ENCODE measurements around the gene SSTR3.
"Not testable (repeated sequence)": the region's sequence is repeated elsewhere in the genome, so short reads cannot be mapped to it uniquely, and the experiment has no call there.

The SSTR3 gene

DNA sequence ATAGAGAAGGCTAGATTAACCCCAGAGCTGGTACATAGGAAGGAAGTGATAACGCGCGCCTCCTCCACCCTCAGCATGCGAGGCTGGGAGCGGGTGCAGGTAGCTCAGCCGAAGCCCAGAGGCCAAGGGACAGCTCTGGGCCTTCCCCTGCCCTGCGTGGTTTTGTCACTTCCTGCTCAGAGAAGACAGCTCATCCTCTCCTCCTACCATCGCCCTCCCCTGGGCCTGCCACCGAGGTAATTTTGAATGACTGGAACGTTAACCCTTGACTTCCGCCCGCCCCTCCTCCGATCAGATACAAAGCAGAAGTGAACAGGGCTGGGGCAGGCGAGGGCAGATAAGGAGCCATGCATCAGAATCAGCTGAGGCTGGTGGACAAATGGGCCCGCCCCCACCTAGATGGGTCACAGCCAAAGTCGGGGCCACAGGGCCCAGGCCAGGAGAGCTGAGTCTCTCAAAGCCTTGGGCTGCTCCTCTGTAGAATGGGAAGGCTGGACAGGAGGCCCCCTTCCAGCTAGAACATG is 30.2 kb upstream of the SSTR3 start:
- DNase-seq (ENCODE audit: low spot score), result peak; percentile 97

DNA sequence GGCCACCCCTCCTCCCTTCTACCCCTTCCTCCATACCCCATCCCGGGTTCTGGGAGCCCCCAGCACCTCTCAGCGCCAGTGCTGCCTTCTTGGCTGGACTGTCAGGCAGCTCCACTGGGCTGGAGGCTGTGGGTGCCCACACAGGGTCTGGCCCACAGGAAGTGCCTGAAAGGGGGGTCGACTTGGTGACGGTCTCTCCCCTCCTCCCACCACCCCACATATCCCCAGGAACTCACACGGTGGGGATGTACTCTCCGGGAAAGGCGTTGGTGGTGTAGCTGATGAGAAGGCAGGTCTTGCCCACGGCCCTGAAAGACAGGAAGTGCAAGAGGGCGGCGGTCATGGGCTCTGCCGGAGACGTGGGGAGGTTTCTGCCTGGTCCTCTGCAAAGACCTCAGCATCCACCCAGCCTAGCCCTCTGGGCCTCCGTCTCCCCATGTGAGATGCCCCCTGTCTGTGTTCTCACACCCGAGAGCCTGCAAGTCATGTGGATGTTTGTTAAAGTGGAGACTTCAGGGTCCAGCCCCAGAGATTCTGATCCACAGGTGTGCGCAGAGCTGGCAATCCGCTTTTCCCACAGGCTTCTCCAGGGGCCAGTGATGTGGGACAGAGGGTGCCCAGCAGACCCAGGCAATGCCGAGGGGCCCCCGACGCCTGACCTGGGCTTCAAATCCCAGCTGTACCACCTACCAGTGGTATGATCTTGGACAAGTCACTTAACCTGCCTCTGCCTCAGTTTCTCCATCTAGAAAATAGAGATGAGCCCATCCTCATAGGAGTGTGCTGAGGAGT is 29.3 kb upstream of the SSTR3 start:
- peak; percentile 63 for DNase-seq (ENCODE audit: low spot score)

DNA sequence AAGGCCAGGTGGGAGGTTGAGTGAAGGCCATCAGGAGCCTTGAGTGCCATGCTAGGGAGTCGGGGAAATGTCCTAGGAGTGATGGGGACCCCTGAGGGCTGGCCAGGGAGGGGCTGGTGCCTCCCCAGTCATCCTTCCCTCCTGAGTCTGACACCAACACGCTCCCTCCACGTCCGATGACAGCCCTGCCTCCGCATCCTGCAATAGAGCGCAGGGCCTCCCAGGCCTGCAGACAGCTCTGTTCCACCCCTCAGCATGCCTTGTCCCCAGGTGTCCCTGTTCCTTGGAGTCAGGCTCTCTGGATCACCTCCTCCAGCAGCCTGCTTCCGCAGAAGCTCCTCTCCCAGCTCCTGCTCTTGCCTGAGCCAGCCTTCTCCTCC is 28.7 kb upstream of the SSTR3 start:
- DNase-seq (ENCODE audit: low spot score), result no peak

DNA sequence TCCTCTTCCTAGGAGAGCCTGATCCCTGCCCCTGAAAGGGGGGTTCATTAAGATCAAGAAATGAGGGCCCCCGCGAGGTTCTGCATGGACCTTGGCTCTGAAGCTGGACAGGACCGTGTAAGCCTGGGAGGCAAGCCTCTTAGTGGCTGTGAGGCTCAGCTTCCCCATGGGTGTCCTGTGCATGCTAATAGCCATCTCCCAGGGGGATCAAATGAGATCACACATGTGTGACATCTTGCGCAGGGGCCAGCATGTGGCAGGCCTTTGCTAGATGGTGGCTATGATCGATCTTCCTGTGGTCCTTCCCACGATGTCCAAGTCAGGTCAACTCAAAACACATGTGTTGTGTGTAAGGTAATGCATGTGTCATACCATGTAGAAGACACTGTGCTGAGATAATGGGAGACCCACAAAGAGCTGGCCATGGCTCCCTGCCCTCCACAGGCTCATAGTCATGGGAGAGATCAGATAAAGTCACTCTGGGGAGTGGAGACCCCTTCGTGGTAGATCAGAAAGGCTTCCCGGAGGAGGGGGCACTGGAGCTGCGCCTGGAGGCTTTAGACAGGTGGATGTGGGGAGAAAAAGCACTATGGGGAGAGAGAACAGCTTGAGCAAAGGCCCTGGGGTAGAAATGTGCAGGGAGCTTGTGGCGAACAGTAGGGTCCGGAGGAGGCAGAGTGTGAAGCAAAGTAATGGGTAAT is 28.1 kb upstream of the SSTR3 start:
- no peak for DNase-seq (ENCODE audit: low spot score)

DNA sequence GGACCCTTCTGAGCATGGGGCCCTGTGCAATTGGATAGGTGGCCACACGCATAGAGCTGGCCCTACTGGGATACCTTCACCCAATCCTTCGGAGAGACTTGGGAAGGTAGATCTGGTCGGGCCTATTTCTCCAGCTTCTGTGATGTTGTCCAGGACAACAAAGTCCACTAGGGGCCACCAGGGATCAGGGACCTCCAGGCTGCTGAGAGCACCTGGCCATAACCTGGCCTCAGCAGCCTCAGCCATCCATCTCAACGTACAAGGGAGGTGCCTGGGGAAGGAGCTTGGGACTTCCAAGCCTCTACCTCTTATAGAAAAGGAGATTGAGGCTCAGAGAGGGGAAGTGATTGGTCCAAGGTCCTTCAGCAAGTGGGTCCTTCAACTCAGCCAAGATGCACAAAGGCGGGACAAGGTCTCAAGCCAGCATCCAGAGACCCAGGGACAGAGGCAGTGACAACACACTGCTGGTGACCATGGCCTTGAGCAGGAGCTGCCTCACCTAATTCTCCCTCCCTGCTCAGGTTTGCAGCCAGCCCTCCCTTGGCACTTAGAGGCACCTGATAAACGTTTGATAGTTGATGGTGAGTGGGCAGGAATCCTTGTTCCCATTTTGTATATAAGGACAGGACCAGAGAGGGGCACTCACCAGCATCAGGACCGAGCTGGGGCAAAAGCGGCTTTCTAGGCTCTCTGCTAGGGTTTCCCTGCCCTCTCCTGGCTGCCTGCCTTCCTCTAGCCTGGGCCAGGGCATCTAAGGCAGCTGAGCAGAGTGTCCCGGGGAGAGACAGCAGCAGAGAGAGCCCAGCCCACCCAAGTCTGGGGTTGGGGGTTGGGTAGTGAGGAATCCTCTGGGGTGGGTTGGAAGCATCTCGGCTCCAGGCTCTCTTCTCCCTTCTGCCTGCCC is 27.3 kb upstream of the SSTR3 start:
- no peak for DNase-seq (ENCODE audit: low spot score)

DNA sequence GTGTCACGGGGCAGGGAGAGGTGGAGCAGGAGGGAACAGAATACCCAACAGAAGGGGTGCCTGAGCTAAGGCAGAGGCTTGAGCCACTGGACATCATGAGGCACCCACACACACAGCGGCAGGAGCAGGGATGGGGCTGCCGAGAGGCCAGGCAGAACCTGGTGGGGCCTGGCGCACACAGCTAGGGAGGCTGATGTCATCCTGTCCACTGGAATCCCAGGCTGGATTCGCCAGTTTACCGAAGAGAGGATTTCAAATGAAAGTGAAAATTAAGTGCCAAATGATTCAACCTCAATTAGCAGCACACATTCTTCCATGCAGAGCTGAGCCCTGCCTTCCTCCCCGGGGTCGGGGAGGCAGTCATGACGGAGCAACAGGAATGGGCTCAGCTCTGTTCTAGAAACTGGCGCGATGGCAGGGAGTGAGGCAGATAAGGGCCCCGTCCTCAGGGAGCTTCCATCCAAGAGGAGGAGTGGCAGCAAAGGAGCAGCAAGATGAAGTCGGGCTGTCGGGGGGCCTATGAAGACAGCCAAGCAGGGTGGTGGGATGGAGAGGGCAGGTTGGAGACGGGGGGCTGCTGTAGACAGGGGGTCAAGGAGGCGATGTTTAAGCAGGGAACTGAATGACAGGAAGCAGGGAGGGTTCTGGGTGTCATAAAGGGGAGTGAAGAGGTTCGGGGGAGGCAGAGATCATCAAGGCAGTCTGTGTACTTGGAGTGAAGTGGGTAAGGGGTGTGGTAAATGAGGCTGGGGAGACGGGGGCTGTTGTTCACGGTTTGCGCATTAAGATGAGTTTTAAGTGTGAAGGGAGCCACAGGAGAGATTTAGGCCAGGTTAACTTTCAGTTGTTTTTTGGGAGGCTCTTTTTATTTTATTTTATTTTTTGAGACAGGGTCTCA is 25.3 kb upstream of the SSTR3 start:
- DNase-seq (ENCODE audit: low spot score), result no peak

DNA sequence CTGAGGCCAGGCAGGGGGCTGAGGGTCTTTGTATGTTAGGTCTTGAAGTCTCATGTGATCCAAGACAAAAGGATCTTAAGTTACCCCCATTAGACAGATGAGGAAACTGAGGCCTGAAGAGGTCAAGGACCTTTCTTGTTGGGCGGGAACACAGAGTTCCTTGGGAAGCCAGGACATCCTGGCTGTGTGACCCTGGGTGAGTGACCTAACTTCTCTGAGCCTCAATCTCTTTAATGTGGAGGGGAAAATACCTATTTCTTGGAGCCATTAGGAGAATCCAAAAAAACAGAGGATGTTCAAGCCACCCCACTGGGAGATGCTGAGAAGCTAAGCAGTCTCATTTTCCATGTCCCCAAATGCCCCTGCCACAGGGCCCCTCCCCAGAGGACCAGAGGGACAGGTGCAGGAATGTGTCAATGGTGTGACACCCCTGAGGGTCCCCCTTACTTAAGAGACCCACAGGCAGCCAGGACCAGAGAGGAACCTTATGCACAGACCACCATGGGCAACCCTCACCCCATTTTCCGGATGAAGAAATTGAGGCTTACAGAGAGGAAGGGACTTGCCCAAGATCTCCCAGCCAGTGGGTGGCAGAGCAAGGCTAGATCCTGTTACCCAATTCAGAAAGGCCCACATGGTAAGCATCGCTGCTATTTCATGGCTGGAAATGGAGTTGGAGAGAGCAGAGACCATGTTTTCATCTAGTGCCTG is 23.8 kb upstream of the SSTR3 start:
- DNase-seq (ENCODE audit: low spot score), result no peak

DNA sequence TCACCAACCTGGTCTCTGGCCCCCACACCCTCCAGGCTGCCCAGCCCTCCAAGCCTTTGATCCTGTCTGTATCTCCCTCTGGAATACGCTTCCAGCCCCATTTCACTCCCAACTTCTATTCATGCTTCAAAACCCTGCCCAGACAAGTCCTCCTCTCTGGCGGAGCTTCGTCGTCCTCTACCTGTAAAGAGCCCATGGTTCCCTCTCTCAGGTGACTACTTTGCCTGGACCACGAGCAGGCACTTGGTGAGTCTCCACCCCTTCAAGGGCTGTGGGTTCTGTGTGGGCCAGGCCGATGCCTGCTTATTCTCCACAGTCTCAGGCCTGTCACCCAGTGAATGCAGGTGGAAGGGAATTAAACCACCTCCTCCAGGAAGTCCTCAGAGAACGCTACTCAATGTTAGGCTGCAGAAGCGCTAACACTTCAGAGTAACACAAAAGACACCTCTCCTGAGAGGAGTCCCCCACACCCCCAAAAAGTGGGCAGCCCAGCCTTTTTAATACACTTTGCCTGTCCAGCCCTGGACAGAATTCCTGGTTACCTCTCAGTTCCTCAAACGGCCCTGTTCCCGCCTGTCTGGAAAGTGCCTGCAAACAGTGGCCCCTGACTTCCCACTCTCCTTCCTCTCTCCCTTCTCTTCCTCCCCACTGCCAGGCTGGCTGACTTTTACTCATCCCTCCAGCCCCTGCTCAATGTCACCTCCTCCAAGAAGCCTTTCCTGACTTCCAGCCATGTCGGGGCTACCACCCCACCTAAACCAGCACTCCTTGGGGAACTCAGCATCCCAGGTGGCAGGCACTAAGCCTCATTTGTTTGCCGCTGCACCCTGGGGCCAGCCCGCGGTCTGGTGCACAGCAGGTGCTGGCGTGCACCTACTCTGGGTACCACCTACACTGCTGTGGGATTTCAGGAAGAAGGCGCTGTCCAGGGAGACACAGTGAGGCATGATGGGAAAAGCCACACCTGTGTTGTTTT is 22.7 kb upstream of the SSTR3 start:
- DNase-seq (ENCODE audit: low spot score), result no peak

DNA sequence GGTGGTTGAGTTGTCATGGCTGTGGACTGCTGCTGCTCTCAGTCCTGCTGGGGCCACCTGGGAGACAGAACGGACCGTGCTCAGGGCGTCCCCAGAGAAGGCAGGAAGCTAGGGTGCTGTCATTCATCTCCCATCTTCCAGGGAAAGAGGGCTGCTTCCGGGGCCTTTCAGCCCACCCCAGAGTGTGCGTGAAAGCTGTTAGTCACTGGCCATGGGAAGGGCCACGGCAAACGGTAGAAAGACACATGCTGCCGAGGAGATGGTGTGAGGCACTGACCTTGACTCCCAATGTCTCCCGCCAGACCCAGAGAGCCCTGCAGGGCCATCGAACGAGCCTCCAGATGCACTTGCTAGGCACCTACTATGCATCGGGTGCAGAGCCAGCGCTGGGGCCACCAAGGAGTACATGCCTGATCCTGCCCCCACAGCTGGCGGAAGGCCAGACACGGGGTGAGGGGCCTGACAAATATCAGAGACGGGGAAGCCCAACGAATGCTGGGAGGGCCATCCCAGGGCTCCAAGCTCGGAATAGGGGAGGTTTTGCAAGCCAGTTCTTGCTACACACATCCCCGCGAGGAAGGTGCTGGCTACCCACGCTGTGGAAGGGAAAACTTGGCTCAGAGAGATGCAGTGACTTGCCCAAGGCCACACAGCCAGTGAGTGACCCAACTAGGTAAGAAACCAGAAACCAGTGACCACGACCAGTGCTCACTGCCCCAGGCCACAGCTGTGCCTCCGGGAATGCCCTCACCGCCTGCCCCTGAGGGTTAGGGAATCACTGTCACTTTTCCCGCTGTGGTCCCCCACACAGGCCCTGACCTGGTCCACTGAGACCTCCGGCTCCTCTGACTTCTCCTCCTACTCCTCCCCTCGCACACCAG is 21.7 kb upstream of the SSTR3 start:
- DNase-seq (ENCODE audit: low spot score), result no peak

DNA sequence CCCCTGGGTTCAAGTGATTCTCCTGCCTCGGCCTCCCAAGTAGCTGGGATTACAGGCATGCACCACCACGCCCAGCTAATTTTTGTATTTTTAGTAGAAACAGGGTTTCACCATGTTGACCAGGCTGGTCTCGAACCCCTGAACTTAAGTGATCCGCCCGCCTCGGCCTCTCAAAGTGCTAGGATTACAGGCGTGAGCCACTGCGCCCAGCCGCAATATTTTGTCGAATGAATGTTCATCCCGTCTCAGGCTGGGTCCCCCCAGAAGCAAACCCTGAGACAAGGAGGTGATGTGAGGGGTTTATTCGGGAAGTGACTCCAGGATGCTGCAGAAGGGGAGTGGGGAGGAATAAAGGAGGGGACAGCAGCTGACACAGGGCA is 21.1 kb upstream of the SSTR3 start:
- not testable (repeated sequence) for DNase-seq (ENCODE audit: low spot score)

DNA sequence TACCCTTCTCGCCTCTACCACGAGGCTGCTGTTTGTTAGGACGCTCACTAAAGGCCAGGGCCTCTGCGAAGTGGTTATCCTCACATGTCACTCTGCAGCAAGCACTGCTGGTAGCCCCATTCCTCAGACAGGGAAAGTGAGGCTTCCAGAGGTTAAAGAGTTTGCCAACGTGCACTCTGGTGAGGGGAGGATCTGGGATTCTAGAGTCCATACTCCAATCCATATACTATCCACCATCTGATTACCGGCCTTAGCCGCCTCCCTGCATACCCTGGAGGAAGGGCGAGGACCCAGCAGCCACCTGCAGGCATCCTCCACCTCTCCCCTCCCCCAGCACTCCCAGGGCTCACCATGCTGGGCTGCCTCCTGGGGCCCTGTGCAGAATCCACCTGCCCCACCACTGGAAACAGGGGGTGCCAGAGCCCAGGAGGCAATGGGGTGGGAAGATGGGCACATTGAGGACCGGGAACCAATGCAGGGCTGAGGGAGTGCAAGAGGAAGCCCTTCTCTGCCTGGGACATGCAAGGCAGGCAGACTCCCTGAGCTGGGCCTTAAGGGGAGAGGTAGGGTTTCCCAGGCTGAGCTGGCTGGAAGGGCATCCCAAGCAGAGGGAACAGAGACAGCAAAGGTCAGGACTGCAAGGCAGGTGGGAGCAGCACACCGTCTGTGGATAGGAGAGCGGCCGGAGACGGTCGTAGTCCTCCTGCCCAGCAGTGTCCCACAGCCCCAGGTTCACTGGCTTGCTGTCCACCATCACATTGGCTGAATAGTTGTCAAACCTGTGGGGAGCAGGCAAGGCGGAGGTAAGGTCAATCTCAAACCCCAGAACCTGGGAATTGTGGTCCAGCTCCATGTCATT is 20.1 kb upstream of the SSTR3 start:
- no peak for DNase-seq (ENCODE audit: low spot score)

DNA sequence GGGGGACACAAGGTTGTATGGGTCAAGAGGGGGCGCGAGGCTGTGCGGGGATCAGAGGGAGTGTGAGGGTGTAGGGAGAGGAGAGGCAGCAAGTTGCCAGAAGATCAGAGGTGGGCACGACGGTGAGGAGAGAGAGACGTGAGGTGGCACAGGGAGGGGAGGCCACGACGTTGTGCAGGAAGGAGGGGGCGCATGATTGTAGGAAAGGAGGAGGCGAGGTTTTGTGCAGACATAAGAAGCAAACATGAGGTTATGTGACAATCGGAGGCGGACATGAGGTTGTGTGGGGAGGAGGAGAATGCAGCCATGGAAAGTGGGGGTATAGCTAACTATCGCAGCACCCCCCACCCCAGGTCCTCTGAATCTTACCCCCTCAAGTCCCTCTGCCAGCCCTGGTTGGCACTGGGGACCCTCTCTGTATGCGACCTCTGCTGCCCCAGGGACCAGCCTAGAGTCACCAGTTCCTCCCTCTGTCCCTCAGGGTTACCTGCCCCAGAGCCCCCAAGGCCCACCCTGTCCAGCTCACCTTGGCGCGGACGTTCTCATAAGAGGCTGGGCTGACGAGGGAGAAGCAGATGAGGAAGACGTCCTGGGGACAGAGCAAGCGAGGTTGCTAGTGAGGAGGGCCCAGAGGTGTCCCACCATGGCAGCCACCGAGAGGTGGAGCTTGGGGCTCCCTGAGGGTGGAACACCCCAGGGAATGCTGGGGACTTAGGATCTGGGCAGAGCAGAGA is 19.3 kb upstream of the SSTR3 start:
- no peak for DNase-seq (ENCODE audit: low spot score)

DNA sequence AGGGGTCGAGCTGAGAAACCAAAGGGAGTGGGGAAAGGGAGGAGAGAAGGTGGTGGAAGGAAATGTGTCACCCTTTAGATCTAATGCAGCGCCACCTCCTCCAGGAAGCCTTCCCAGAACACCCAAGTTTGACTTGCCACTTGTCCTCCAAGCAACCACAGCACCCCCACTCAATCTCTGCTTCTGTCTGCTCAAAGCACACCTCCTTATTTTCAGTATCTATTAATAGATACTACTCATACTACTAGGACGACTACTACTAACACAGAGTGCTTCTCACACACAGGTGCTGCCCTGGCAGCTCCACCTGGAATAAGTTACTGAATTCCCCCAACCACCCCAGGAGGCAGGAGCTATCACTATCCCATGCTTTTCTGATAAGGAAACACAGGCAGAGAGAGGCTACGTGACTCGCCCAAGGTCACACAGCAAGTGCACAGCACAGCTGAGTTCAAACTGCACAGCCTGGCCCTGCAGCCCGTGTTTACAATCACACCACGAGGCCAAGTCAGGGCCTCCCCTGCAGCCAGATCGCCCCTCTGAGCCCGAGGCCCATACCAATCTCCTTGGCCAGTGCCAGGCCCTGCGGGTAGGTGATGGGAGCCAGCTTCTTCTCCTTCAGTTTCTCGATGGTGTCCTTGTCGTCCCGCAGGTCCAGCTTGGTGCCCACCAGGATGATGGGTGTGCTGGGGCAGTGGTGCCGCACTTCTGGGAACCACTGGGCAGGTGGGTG is 18.6 kb upstream of the SSTR3 start:
- peak; percentile 82 for DNase-seq (ENCODE audit: low spot score)

DNA sequence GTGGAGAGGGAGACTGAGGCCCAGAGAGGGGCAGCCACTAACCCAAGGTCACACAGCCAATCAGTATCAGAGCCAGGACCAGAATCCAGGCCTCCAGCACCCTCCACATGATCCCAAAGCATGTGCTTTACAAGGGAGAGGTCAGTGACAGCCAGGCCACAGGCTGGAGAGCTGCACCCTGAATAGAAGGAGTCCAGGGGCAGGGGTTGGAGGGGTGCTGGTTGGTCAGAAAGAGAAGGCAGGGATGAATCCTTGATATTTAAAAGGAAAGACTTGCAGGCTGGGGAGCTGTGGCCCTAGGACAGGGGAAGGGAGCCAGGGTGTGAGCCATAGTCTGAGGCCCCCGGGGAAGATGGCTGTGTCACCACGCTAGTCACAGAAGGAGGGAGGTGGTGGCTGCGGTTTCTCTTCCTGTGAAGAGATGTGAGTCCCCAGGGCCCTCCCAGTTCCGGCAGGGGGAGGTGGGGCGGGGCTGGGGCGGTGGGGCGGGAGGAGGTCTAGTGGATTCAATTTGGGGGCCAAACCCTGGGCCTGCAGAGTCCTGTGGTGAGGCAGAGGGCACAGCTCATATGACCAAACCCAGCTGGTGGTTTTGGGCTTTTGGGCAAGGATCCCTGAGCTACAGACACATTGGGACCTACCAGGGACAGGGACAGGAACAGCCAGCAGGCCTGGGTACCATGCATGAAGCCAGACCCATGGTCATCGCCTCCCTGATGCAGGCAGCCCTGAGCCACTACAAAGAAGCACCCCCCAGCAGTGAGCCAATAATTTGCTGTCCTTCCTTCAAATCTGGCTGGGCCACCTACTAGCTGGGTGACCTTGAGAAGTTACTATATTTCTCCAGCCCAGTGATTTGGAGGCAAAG is 17.8 kb upstream of the SSTR3 start:
- peak; percentile 92 for DNase-seq (ENCODE audit: low spot score)
